ENCODE measurements around the gene BCAS3.
"Not testable (repeated sequence)": the region's sequence is repeated elsewhere in the genome, so short reads cannot be mapped to it uniquely, and the experiment has no call there.

BCAS3 gene

DNA sequence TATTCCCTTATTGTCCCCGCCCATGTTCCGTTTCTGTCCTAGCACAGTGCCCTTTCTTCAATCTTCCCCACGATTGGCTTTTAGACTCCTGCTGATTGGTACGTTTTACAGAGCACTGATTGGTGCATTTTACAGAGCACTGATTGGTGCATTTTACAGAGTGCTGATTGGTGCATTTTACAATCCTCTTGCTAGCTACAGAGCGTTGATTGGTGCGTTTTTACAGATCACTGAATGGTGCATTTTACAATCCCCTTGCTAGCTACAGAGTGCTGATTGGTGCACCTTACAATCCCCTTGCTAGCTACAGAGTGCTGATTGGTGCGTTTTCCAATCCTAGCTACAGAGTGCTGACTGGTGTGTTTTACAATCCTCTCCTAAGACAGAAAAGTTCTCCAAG is 3.0 kb upstream of the BCAS3 start:
- not testable (repeated sequence) for DNase-seq (ENCODE audit: low read depth, low spot score)

DNA sequence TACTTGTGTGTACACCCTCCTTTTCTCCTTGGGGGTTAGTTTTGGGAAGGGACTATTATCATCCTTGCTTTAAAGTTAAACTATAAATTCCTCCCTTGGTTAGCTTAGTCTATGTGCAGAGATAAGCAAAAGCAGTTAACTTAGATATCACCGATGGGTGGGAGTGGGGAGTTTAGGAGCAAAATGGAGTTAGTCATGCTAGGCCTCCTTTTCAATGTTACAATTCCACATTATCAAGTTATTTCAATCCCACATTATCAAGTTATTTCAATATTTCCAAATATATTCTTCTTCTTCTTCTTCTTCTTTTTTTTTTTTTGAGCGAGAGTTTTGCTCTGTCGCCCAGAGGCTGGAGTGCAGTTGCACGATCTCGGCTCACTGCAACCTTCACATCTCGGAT is 1.7 kb upstream of the BCAS3 start:
- DNase-seq (ENCODE audit: low read depth, low spot score) = no peak

DNA sequence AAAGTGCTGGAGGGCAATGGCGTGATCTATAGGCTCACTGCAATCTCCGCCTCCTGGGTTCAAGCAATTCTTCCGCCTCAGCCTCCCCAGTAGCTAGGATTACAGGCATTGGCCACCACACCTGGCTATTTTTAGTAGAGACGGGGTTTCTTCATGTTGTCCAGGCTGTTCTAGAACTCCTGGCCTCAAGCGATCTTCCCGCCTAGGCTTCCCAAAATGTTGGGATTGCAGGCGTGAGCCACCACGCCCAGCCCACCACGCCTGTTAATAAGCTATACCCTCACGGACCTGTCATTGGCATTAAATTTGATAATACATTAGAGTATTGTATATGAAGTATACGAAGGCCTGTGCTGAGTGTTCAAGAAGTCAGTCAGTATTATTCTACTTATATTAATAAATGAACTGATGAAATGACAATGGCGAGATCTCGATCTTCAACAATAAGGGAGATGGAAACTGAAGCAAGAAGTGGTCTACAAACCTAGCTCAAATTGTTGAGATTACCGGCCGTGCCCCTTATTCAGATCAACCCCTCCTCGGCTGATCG is 818 bp upstream of the BCAS3 start:
- DNase-seq (ENCODE audit: low read depth, low spot score) = no peak

DNA sequence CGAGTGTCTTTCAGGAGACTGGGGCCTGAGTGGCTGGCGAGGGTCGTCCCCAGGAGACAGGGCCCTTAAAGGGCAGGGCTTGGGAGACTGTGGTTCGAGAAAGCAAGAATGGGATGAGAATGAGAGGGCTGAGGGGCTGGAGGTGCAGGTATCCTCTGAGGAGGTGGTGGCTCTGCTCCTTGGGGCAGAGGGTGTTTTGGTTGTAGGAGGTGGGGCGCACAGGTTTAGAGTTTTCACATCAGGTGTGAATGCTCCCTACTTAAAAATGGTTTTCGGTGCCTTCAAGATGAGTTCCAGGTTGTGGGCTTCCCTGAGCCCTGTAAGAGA is 430 bp downstream of the BCAS3 start:
- DNase-seq (ENCODE audit: low read depth, low spot score) = no peak

DNA sequence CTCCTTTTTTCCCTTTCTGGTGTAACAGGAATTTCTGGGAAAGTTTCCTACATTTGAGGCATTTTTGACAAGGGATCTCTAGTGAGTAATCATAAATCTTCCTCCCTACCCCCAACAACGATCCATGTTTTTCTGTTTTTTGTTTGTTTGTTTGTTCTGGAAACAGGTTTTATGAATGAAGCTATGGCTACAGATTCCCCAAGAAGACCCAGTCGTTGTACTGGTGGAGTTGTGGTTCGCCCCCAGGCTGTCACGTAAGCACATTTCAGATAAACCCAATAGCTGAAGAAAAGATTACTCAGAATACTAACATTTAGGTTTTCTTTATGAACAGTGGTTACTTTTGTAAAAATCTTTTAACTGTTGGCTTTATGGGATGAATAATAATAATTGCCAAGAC is 1.6 kb downstream of the BCAS3 start:
- DNase-seq (ENCODE audit: low read depth, low spot score) = no peak

DNA sequence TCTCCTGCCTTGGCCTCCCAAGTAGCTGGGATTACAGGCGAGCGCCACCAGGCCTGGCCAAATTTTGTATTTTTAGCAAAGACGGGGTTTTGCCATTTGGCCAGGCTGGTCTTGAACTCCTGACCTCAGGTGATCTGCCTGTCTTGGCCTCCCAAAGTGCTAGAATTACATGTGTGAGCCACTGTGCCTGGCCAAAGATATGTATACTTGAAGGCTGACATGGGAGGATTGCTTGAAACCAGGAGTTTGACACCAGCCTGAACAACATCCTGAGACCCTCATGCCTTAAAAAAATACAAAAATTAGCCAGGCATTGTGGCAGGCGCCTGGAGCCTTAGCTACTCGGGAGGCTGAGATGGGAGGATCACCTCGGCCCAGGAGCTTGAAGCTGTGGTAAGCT is 3.1 kb downstream of the BCAS3 start:
- no peak for DNase-seq (ENCODE audit: low read depth, low spot score)

DNA sequence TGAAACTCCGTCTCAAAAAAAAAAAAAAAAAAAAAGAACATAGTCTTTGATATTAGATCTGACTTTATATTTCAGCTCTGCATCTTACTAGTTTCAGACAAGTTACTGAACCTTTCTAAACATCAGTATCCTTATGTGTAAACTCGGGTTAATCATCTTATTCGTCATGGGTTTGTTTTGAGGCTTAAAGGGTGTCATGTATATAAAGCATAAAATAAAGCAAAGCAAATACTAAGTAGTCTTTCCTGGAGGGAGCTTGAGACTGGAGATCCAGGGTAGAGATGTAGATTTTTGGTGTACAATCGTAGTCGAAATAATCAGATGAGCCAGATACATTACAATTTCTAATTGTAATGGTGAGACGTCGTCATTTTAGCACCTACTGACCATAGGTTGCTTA is 7.8 kb downstream of the BCAS3 start:
- no peak for DNase-seq (ENCODE audit: low read depth, low spot score)

DNA sequence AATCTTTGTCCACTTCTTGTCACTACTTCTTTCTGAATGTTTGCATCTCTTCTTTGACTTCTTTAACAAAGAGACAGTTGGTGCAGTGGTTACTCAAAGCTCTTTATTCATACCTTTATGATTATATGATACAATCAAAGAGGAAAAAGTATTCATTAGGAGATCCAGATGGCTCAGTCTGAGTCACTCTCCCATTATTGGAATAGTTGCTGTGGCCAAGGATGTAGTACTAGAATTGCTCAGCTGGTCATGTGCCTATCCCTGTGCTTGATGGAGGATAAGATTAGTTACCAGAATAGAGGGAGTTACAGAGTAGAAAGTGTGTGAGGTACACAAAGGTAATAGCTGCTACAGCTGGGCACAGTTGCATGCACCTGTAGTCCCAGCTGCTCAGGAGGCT is 18.3 kb downstream of the BCAS3 start:
- DNase-seq (ENCODE audit: low read depth, low spot score) = no peak

DNA sequence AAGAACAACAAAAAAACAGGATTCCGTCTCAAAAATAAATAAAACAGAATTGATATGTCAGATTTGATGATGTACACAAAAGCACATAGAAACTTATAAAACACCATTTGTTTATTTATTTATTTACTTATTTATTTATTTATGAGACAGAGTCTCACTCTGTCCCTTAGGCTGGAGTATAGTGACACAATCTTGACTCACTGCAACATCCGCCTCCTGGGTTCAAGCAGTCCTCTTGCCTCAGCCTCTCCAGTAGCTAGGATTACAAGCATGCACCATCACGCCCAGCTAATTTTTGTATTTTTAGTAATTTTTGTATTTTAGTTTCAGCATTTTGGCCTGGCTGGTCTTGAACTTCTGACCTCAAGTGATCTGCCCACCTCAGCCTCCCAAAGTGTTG is 21.4 kb downstream of the BCAS3 start:
- no peak for DNase-seq (ENCODE audit: low read depth, low spot score)

DNA sequence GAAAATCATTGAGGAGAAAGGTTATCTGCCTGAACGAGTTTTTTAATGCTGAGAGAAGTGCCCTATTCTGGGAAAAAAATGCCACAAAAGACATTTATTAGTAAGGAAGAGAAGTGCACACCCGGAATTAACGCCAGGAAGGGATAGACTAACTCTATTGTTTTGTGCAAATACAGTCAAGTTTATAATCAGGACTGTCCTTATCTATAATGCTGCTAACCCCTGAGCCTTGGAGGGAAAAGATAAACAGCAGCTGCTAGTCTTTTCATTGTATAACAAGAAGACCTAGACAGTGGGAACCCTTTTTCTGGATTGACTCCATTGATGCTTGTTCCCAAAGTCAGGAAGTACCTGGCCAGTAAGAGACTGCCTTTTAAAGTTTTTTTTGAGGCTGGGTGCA is 26.5 kb downstream of the BCAS3 start:
- DNase-seq (ENCODE audit: low read depth, low spot score) = no peak

DNA sequence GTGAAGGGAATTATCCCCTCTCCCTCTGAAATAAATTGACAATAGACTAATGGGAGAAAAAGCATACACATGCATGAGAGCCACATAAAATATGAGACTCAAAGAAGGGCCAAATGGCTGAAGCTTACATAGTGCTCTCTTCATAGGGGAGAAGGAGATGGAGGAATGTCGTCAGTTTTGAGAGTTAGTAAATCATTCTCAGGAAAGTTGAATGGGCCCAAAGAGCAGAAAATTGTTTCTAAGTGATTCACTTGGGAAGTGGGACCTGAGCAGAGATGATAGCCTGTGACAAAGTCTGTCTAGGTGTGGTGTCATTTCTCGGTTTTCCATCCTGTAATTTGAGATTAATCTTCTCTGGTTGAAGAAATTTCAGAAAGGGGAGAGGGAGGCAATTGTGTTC is 35.0 kb downstream of the BCAS3 start:
- no peak for DNase-seq (ENCODE audit: low read depth, low spot score)

DNA sequence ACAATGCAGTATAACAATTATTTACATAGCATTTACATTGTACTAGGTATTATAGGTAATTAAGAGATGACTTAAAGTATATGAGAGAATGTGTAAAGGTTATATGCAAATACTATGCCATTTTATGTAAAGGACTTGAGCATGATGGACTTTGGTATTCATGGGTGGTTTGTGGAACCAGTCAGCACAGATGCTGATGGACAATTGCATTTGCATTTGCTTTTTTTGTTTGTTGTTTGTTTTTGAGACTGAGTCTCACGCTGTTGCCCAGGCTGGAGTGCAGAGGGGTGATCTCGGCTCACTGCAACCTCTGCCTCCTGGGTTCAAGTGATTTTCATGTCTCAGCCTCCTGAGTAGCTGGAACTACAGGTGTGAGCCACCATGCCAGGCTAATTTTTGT is 36.0 kb downstream of the BCAS3 start:
- no peak for DNase-seq (ENCODE audit: low read depth, low spot score)

DNA sequence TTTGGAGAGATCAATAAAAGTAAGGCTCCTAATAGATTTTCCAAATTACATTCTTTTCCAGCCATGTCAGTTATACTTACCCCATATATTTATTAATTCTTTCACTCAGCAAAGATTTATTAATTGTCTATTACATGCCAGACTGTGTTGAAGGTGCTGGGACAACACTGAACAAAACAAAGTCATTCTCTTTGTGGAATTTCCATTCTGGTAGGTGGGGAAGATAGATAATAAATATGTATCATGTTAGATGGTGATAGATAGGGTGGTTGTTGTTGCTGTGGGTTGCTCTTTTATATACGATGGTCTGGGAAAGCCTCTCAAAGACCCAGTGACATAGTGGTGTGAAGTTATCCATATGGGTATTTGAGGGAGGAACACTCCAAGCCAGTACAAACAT is 39.1 kb downstream of the BCAS3 start:
- no peak for DNase-seq (ENCODE audit: low read depth, low spot score)

DNA sequence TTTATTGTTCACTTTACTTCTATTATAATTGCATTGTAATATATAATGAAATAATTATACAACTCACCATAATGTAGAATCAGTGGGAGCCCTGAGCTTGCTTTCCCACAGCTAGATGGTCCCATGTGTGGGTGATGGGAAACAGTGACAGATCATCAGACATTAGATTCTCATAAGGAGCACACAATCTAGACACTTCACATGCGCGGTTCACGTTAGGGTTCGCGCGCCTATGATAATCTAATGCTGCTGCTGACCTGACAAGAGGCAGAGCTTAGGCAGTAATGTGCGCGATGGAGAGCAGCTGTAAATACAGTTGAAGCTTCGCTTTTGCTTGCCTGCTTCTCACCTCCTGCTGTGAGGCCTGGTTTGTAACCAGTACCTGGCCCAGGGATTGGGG is 40.2 kb downstream of the BCAS3 start:
- DNase-seq (ENCODE audit: low read depth, low spot score) = no peak

DNA sequence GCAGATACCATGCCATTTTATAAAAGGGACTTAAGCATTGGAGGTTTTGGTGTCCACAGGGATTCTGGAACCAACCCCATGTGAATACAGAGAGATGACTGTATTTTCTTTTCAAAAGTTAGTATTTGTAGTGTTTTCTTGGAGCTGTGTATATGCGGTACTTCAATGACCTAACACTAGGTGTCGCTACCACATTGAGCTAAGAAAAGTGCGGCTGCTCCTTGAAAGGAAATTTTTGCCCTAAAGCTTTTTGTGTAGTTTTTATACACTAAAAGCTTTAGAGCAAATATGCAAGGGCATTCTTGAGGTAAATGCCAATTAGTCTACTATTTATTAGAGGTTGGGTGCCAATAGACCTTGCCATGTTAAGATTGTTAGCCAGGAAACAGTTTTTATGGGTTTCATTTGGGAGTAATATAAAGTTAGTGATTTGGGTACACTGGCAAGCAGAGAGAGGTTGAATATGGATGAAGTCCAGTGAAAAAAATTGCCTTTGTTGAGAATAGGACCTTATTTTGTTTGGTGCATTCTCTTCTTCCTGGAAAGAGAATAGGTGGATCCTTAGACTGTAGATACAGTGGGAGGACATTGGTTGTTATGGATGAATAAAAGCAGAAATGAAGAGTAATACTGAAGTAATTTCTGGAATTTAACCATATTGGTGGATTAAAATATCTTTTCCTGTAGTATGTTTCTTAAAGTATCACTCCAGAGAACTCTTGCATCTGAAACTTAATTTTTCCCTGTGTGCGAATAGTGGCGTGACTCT is 43.3 kb downstream of the BCAS3 start:
- no peak for DNase-seq (ENCODE audit: low read depth, low spot score)

DNA sequence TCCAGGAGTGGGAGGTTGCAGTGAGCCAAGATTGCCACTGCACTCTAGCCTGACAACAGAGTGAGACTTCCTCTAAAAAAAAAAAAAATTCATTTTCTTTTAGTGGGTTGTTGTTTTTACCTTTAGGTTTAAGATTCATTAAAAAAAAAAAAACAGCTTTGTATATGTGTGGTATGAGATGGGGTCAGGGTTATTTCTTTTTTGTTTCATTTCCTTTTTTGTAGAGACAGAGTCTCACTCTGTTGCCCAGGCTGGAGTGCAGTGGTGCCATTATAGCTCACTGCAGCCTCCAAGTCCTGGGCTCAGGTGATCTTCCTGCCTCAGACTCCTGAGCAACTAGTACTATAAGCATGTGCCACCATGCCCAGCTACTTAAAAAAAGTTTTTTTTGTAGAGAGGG is 47.0 kb downstream of the BCAS3 start:
- DNase-seq (ENCODE audit: low read depth, low spot score) = no peak

DNA sequence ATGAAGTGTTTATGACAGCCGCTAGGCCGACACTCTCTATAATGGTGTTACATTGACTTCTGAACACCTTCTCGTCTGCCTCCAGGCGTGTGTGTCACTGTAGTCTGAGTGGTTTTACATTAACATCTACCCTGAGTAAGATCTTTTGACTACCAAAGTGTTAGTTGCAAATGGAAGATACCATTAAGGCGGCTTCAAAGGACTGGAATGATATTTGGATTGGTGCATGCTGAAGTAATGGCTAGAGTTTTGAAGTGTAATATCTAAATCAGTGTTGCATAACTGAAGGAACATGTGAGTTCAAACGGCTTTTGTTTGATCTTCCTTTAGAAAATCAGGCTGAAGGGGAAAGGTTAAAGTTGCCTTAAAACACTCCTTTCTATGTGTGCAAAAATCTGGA is 52.2 kb downstream of the BCAS3 start:
- DNase-seq (ENCODE audit: low read depth, low spot score) = no peak

DNA sequence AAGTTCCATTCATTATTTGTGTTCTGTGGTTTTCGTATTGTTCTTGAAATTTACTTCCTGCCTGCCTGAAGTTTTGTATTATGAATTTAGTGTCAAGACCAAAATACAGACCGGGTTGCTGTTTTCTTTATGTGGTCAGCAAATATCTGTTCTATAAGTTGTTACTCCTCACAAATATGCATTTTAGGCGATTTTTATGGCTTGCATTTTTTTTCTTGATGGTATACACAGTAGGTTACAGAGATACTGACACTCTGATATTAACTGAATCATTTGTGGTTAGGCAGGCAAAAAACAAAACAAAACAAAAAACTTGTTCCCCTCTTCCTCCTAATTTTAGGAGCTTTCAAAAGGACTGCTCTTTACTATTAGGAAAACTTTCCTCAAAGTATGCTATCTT is 52.6 kb downstream of the BCAS3 start:
- no peak for DNase-seq (ENCODE audit: low read depth, low spot score)

DNA sequence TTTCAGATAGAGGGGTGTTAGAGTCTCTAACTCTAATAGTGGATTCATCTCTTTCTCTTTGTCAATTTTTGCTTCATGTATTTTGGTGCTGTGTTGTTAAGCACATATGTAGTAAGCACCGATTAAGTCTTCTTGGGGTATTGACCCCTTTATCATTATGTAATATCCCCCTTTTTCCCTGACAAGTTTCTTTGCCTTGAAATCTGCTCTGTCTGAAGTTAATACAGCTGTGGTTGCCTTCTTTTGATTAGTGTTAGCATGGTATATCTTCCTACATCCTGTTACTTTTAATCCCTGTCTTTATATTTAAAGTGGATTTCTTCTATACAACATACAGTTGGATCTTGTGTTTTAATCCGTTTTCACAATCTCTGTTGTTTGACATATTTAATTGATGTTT is 60.6 kb downstream of the BCAS3 start:
- no peak for DNase-seq (ENCODE audit: low read depth, low spot score)

DNA sequence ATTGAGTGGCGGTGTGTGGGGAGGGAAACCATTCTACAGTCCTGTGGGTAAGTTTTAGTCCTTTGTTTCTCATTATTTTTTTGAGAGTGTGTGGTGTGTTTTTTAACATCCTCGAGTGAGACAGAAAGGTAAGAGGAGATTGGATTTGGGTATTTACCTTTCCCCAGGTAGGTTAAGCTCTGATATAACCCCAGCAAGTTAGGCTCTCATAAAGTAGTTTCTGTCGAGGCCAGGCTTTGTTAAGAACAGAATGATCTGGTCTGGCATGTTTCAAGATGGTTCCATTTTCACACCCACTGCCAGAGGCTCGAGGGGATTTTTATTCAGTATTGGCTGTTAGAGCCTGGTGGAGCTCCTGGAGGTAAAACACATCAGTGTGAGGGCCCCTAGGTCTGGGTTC is 62.9 kb downstream of the BCAS3 start:
- no peak for DNase-seq (ENCODE audit: low read depth, low spot score)

DNA sequence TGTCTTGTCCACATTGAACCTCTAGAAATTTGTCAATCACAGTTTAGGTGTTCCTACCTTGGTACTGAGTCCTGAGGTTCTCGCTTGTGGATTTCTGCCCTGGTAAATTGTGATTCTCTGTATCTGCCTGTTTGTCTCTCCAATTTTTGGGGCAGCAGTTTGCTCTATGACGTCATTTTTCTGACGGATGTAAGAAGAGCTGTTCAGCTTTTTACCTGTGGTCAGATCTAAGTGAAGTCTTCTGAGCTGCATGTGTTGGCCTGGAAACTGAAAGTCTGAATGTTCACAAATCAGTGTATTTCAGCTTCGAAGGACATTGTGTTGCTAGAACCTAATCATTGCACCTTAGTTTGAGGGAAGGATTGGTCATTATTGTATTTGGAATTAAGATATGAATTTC is 63.4 kb downstream of the BCAS3 start:
- DNase-seq (ENCODE audit: low read depth, low spot score) = no peak

DNA sequence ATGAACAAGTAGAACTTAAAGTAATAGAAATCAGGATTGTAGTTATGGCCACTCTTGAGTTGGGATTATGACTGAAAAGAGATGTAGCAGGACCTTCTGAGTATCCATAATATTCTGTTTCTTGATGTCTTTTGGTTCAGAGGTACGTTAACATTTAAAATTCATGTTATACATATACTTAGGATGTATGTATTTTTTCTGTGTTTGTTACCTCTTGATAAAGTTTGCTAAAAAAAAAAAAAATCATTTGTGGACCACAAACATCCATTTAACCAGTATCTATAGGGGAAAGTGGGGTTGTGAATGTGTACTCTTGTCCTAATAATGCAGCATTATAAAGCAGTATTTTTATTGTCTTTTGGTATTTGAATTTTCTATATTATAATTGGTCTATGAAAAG is 65.6 kb downstream of the BCAS3 start:
- DNase-seq (ENCODE audit: low read depth, low spot score) = no peak

DNA sequence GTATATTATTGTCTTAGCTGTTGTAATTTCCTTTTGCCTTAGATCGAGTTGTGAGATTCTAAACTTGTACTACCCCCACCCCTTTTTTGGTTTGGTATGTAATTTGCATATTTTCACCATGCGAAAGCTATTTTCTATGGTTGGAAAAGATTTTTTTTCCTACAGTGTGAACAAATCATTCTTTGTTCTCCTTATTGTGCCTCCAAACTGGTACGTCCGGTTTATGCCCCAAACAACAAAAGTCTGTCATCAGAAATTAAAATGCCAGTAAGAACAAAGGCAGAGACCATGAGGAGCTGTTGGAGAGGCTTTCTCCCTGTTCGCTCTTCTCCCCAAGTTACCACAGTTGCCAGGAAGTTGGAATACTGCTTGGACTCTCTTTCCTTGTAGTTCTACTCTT is 66.1 kb downstream of the BCAS3 start:
- DNase-seq (ENCODE audit: low read depth, low spot score) = no peak

DNA sequence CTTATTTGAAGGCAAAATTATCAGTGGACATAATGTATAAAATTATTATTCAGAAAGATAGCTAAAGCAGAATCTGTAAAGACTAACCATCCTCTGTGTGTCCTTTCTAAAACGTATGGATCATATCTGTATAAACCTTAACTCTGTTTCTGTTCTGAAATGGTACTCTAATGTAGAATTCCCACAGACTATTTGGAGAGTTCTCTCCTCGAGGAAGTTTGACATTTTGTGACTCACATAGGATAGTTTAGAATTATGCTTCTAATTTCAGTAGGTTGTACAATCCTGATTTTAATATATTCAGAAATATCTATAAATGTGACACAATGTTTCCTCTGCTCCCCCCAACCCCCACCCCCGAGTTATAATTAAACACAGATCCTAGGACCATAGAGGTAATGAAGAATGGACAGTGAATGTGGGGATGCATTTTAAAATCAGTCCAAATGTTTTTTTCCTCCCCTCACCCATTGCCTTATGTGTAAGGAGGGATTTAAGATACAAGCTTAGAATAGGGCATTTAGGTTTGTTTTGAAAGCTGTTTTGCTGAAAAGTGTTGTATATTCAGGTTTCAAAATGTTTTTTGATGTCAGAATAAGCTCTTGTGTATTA is 66.8 kb downstream of the BCAS3 start:
- DNase-seq (ENCODE audit: low read depth, low spot score) = no peak

Data from activated naive CD8-positive, alpha-beta T cell treated with anti-CD3 and anti-CD28 coated beads, Interleukin-2, amount 50 U/mL, for 16 hours (primary cell).